Testis (tissue), 2 donors: ENCODE results near the gene C5.
"Not testable (repeated sequence)": the region's sequence is repeated elsewhere in the genome, so short reads cannot be mapped to it uniquely, and the experiment has no call there.

Experiments
- CTCF ChIP-seq, 3 experiments: fragments of 450-650 bp in 2 of 3; fragments of 200-600 bp in 1 of 3; sonication (generic) in 1 of 3; IDR thresholded peaks; one replicate each; pipeline ENCODE4 v1.5.1; 2016 to 2019; ENCODE audit warnings: antibody characterized with exemption in 3 of 3, mild to moderate bottlenecking in 2 of 3, moderate library complexity in 1 of 3
- POLR2A ChIP-seq: fragments of 450-650 bp; IDR thresholded peaks from one replicate; pipeline ENCODE4 v1.6.1; 2017; ENCODE audit warnings: antibody characterized with exemption, mild to moderate bottlenecking, moderate library complexity

GRCh38 chr9:121035717-121036116 lies 14.4 kb downstream of the C5 start:
- TF ChIP-seq POLR2A; CTCF (IDR thresholded peaks at IDR 0.05): not testable (repeated sequence)
